GM19328 (cell line): ENCODE results near the gene OLFML1.
"Not testable (repeated sequence)": the region's sequence is repeated elsewhere in the genome, so short reads cannot be mapped to it uniquely, and the experiment has no call there.

Experiments
- ATAC-seq: cut with Tn5 transposase; IDR thresholded peaks from one replicate; pipeline ENCODE4 v1.9.1; 2021; ENCODE audit warnings: mild to moderate bottlenecking, moderate library complexity; ENCODE audit not compliant: unreplicated experiment

OLFML1 gene

GRCh38 chr11:7511401-7511800 lies 26.1 kb downstream of the OLFML1 start:
- no peak for ATAC-seq

GRCh38 chr11:7512525-7513233 lies 27.4 kb downstream of the OLFML1 start:
- ATAC-seq, result peak; percentile 61

GRCh38 chr11:7513234-7514098 lies 28.2 kb downstream of the OLFML1 start, which contains the start of gene PPFIBP2:
PPFIBP2 (plus strand) TSS chr11:7513999; CDS start chr11:7549476, 35,477 bp downstream.
- ATAC-seq, result peak; percentile 63

- peak; percentile 13 for ATAC-seq
Measured at GRCh38 chr11:7514099-7514591, 28.8 kb downstream of the OLFML1 start.

GRCh38 chr11:7515447-7515886 lies 30.2 kb downstream of the OLFML1 start:
- ATAC-seq, result no peak

- no peak for ATAC-seq
Measured at GRCh38 chr11:7516475-7516874, 31.2 kb downstream of the OLFML1 start.

GRCh38 chr11:7517743-7518142 lies 32.4 kb downstream of the OLFML1 start:
- not testable (repeated sequence) for ATAC-seq

GRCh38 chr11:7518811-7519562 lies 33.7 kb downstream of the OLFML1 start:
- no peak for ATAC-seq

GRCh38 chr11:7520011-7520942 lies 35.0 kb downstream of the OLFML1 start:
- no peak for ATAC-seq

- peak; percentile 70 for ATAC-seq
Measured at GRCh38 chr11:7520981-7521487, 35.7 kb downstream of the OLFML1 start.

GRCh38 chr11:7522121-7522520 lies 36.8 kb downstream of the OLFML1 start:
- ATAC-seq, result no peak

- no peak for ATAC-seq
Measured at GRCh38 chr11:7522546-7522945, 37.2 kb downstream of the OLFML1 start.

GRCh38 chr11:7523416-7524210 lies 38.3 kb downstream of the OLFML1 start:
- no peak for ATAC-seq

GRCh38 chr11:7524462-7525235 lies 39.3 kb downstream of the OLFML1 start:
- ATAC-seq, result no peak

GRCh38 chr11:7525424-7525823 lies 40.1 kb downstream of the OLFML1 start:
- no peak for ATAC-seq

GRCh38 chr11:7527029-7527428 lies 41.7 kb downstream of the OLFML1 start:
- ATAC-seq, result no peak

- ATAC-seq, result no peak
Measured at GRCh38 chr11:7528514-7529049, 43.3 kb downstream of the OLFML1 start.
